Posterior cingulate gyrus (tissue), 11 donors: ENCODE measurements around the gene ROR1.
"Not testable (repeated sequence)": the region's sequence is repeated elsewhere in the genome, so short reads cannot be mapped to it uniquely, and the experiment has no call there.

ENCODE experiments used
- DNase-seq, 10 donors: peaks; one replicate each; pipeline versions ENCODE4 v3.0.0 to v3.0.0-alpha.2; 2020 to 2021; ENCODE audit warnings: mixed read lengths in 3 of 10
- intact Hi-C: fragments of 100-400 bp; cut with DNase I; formaldehyde crosslinking; loops from one replicate; pipeline ENCODE4 v1.15.1; 2023

ROR1 gene

DNA sequence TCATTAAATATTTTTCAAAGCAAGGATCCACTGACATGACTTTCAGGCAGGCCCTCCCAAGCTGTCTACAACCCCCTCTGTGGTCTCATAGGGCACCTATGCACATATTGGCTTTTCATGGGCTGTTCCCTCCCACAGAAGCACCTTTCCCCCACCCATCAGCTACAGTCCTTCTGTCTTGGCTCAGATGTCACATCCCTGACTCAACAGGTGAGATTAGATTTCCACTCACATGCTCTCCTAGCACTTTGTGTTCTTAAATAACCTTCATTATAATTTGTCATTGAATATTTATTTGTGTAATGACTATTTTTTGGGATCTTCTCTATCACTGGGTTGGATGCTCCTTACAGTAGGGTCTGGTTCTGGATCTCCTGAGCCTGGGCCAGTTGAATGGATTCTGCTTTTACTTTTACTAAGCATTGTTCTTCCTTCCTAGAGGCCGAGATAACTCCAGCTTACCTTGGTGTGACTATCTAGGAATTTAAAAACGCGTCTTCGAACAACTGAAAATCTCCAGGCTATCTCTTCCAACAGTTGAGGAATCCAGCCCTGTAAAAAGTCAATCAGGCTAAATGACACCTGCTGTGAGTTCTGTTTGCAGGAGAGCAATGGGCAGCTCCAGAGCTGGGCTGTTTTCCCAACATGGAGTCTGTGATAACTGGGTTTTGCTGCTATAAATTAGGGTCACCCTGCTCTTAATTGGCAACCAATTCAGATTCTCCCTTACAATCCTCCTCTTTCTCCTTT, 16.2 kb downstream of the ROR1 start:
- no peak for DNase-seq
- intact Hi-C loops, result no loop called here

GRCh38 chr1:63790989-63791388, 17.2 kb downstream of the ROR1 start:
- intact Hi-C loops, result no loop called here
- DNase-seq, result no peak

DNA sequence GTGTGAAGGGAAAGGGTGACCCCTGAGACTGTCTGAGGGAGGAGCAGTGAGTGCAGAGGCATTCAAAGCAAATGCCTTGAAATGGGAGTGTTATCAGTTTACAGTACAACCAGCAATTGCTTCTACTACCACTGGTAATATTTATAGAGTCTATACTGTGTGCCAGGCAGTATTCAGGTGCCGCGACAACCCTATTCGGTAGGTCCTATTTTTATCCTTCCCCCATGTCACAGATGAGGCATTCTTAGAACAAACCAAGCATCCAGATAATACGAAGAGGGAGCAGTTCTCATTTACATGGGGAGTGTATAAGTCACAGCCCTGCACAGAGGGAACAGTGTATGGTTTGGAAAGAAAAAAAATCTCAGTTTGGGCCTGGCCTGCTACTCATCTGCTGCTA, 18.3 kb downstream of the ROR1 start:
- DNase-seq, result no peak
- intact Hi-C loops, result no loop called here

DNA sequence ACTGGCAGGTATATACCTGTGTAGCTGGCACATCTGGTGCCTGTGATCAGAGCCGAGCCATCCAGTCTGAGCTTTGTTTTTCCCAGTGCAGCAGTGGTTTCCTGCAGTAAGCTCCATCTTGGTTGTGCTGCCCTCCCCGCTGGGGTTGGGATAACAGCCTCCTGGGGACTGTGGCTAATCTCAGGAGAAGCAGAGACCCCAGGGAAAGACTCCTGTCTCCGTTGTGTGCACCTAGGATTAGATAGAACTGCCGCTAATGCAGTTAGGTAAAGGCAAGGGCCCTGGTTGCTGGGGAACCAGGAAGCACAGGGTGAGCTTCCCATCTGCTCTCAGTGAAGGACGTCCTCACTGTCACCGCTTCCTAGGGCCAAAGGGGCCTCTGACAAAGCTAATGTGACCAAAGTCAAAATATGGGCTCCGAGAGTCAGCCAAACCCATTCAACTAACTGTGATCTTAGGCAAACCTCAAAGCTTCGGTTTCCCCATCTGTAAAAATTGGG, 20.0 kb downstream of the ROR1 start:
- DNase-seq, result no peak
- intact Hi-C loops, result no loop called here

GRCh38 chr1:63794354-63794753, 20.5 kb downstream of the ROR1 start:
- intact Hi-C loops, result no loop called here
- peak in 1 of 10 donors; percentile 76 for DNase-seq

DNA sequence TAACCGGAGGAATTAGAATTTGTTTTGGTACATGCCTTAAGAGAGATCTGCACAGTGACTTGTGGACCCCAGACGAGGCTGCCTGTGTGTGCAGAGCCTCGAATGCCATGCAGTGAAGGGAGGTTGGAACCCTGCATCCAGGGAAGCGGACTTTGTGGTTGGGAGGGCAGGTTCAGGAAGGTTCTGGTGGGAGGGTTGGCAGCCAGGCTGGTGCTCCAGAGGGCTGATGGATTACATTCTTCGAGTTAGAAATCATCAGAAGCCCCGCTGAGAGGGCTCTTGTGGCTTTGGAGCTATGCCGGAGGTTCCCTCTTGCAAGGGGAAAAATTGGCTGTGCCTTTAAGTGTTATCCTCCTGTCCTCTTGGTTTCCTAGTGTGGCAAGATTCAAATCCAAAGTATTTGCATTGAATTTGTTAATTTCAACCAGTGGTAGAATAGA, 21.1 kb downstream of the ROR1 start:
- no peak for DNase-seq
- intact Hi-C loops, result no loop called here

- intact Hi-C loops, result no loop called here
- no peak for DNase-seq
Measured at GRCh38 chr1:63795455-63795854, 21.6 kb downstream of the ROR1 start.

DNA sequence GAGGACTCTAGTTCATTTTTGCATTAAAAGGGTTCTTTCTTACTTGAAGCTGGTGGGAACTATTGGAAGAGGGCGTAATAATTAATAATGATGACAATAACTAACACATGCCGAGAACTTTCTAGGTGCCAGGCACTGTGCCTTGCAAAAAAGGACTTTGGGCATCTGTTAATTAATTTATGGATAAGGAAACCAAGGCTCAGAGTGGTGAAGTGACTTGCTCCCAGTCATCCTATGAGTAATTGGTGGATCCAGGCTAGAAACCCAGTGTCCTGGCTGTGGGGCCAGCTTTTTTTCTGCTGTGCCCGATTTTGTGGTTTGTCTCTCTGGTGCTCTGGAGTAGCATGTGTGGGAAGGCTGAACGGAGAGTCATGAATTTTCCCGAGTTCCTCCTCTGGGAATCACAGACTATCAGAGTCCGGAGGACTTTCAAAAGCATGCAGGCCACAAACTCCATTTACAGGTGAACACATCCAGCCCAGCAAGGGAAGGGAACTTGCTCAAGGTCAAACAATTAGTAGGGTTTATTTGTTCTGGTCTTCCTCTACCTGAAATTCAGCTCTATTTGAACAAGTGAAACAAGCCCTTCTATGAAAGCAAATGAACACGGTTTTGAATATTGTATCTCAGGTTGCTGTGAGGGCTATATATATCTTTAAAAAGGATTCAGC, 23.4 kb downstream of the ROR1 start:
- DNase-seq, result no peak
- intact Hi-C loops, result no loop called here

- DNase-seq, result no peak
- intact Hi-C loops, result no loop called here
Measured at GRCh38 chr1:63798284-63798683, 24.5 kb downstream of the ROR1 start.

- intact Hi-C loops, result no loop called here
- no peak for DNase-seq
Measured at GRCh38 chr1:63799307-63799706, 25.5 kb downstream of the ROR1 start.

- intact Hi-C loops, result no loop called here
- DNase-seq, result no peak
Measured at GRCh38 chr1:63799820-63800219, 26.0 kb downstream of the ROR1 start.

DNA sequence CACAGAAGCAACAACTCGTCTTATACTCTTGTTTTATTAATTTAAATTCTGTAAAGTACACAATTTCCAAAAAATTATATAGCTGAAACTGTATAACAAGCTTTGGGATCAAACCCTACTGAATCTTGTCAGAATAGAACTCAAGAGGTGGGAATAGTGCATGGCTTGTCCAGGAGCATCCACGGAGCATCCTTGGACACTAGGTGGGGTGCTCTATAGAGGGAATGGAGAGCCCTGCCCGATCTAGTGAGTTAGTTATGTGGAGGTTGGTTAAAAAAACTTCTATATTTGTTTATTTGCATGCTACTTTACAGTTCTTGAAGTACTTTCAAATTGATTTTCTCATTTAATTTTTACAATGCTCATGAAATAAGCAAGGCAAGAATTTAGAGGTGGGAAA, 28.3 kb downstream of the ROR1 start:
- no peak for DNase-seq
- intact Hi-C loops, result no loop called here

GRCh38 chr1:63804829-63805484, 31.1 kb downstream of the ROR1 start:
- DNase-seq, result no peak
- intact Hi-C loops, result no loop called here

- DNase-seq, result no peak
- intact Hi-C loops, result no loop called here
Measured at GRCh38 chr1:63807046-63807445, 33.2 kb downstream of the ROR1 start.

- intact Hi-C loops, result no loop called here
- no peak for DNase-seq
Measured at GRCh38 chr1:63810936-63811469, 37.2 kb downstream of the ROR1 start.

DNA sequence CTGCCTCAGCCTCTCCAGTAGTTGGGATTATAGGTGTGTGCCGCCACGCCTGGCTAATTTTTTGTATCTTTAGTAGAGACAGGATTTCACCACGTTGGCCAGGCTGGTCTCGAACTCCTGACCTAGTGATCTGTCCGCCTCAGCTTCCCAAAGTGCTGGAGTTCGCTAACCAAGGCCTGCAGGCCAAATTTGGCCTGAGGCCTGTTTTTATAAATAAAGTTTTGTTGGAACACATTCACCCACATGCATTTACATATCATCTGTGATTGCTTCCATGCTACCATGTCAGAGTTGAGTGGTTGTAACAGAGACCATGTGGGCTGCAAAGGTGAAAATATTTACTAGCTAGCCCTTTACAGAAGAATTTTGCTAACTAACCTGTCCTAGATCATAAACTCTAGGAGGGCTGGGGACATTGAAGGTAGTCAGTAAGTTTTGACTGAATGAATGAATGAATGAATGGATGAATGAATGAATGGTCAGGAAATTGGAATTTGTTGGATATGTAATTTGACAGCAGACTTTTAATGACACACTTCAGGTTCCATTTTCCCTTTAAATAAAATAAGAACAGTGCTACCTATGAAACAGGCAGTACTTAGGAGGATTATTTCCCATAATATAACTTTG, 38.4 kb downstream of the ROR1 start:
- intact Hi-C loops, result no loop called here
- DNase-seq, result no peak

DNA sequence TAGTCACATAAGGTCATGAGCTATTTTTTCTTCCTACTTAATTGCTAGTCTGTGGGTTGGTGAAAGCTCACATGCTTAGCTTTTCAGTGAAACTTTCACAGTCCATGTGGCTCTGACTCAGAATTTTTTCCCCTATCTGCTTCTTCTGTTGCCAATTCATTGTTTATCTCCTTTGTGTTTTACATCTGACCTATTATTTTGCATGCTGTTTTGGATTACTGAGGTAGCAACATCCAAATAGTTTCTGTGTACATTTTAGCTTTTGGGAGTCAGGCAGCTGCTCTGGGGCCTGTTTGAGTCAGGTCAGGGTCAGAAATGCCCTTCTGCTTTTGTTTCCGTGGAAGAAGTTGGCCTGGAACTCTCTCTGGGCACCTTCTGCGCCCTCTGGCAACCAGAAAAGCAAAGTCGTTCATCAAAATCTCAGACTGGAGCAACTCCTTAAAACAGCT, 40.0 kb downstream of the ROR1 start:
- intact Hi-C loops, result no loop called here
- DNase-seq, result no peak

DNA sequence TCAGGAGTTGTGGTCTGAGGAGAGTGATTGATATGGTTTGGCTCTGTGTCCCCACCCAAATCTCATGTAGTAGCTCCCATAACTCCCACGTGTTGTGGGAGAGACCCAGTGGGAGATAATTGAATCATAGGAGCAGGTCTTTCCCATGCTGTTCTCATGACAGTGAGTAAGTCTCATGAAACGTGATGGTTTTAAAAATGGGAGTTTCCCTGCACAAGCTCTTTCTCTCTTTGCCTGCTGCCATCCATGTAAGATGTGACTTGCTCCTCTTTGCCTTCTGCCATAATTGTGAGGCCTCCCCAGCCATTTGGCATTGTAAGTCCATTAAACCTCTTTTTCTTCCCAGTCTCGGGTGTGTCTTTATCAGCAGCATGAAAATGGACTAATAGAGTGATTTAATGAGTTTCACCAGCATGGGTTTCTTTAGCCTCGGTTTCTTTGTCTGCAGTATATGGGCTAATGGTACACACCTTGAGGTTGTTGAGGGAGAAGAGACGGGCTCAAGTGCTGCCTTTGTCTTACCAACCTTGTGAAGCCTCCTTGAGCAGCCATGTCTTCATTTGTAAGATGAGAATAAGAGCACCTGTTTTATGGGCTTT, 42.5 kb downstream of the ROR1 start:
- DNase-seq, result not testable (repeated sequence)

DNA sequence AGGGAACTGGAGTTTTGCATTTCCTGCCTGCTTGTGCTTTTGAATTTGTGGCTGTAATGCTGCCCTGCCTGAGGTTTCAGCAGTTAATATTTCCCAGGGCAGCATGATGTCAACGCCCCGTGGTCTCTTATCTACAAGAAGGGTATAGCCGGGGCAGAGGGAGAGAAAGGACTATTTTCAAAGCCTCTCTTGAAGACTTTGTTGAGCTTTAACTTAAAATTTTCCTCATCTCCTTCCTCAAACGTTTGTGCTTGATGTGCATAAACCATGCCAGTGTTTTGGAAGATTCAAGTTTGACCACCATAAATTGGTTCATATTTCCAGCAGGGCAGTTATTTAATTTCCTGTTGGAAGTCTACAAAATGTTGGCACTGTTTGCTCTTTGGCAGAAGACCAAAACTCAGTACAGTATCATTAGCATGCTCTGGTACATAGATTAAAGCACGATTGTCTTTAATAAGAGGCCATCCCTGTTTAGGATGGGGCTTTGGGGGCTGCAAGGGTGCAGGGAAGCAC, 43.4 kb downstream of the ROR1 start:
- no peak for DNase-seq
- intact Hi-C loops, result no loop called here

More for the DNA sequence above, 42.5 kb downstream of the ROR1 start:
- intact Hi-C loops, result not testable (repeated sequence)

- intact Hi-C loops, result no loop called here
- no peak for DNase-seq
Measured at GRCh38 chr1:63817700-63818099, 43.9 kb downstream of the ROR1 start.
